ENCODE results near the gene ENO2. TPM values are rescaled to one million over a fixed set of nuclear protein-coding genes. Genes with fewer than 3 reads are reported as not detected.

ENO2 gene
- total RNA-seq, 1 experiment from 2014 or later: 138 TPM

- ChIA-PET POLR2A (ENCODE audit: low non-redundant PET) (no interaction called here), CTCF (no interaction called here)
- peaks cover 39% of the 10 kb centered on the region for H3K4me1 ChIP-seq (ENCODE audit: insufficient read depth, low read length, poor library complexity, severe bottlenecking)
- peak overlapping the region; percentile 90 for H3K27ac ChIP-seq (ENCODE audit: low read depth, low read length, poor library complexity, severe bottlenecking)
- DNase-seq (ENCODE audit: low spot score): no peak
- no peaks in the 10 kb centered on the region for H3K27me3 ChIP-seq (replicated peaks; ENCODE audit: insufficient read depth, low read depth, low read length, poor library complexity)
- H3K9me3 ChIP-seq (ENCODE audit: low read depth, low read length, poor library complexity, severe bottlenecking): no peaks in the 10 kb centered on the region
- BruUV-seq (replicated peaks): no TSS peak
- H3K4me3 ChIP-seq (ENCODE audit: low read depth, low read length, poor library complexity, severe bottlenecking): peak overlapping the region; percentile 99
- TF ChIP-seq EZH2 (IDR thresholded peaks at IDR 0.05; ENCODE audit: borderline replicate concordance, low read depth, low read length, poor library complexity, severe bottlenecking) (no peak), CTCF (conservative IDR thresholded peaks at IDR 0.05; ENCODE audit: low read depth, low read length) (no peak)
- intact Hi-C loops (cut with micrococcal nuclease; ENCODE audit: unreplicated experiment): no loop called here
- peaks cover 15% of the 10 kb centered on the region for H3K36me3 ChIP-seq (ENCODE audit: insufficient read depth, low read length, poor library complexity, severe bottlenecking)
Observed at GRCh38 chr12:6928703-6929407, 14.5 kb downstream of the ENO2 start.

- TF ChIP-seq CTCF (conservative IDR thresholded peaks at IDR 0.05; ENCODE audit: low read depth, low read length) (no peak), EZH2 (IDR thresholded peaks at IDR 0.05; ENCODE audit: borderline replicate concordance, low read depth, low read length, poor library complexity, severe bottlenecking) (no peak)
- intact Hi-C loops (cut with micrococcal nuclease; ENCODE audit: unreplicated experiment): no loop called here
- no peaks in the 10 kb centered on the region for H3K9me3 ChIP-seq (ENCODE audit: low read depth, low read length, poor library complexity, severe bottlenecking)
- no peak for DNase-seq (ENCODE audit: low spot score)
- ChIA-PET CTCF (no interaction called here), POLR2A (ENCODE audit: low non-redundant PET) (interaction anchor here (0.6 kb wide), 1 partner anchor 48 kb away, joined by 3 read pairs; no protein-coding TSS in a partner anchor)
- peak overlapping the region; percentile 90 for H3K27ac ChIP-seq (ENCODE audit: low read depth, low read length, poor library complexity, severe bottlenecking)
- H3K27me3 ChIP-seq (replicated peaks; ENCODE audit: insufficient read depth, low read depth, low read length, poor library complexity): no peaks in the 10 kb centered on the region
- peaks cover 33% of the 10 kb centered on the region for H3K4me1 ChIP-seq (ENCODE audit: insufficient read depth, low read length, poor library complexity, severe bottlenecking)
- BruUV-seq (replicated peaks): no TSS peak
- peaks cover 23% of the 10 kb centered on the region for H3K36me3 ChIP-seq (ENCODE audit: insufficient read depth, low read length, poor library complexity, severe bottlenecking)
- H3K4me3 ChIP-seq (ENCODE audit: low read depth, low read length, poor library complexity, severe bottlenecking): peak overlapping the region; percentile 99
Observed at GRCh38 chr12:6929466-6930452, 15.4 kb downstream of the ENO2 start.

GRCh38 chr12:6932766-6933165 lies 18.4 kb downstream of the ENO2 start:
- peak overlapping the region; percentile 37 for H3K27ac ChIP-seq (ENCODE audit: low read depth, low read length, poor library complexity, severe bottlenecking)
- no peak for DNase-seq (ENCODE audit: low spot score)
- intact Hi-C loops (cut with micrococcal nuclease; ENCODE audit: unreplicated experiment): no loop called here
- no peak for TF ChIP-seq EZH2 (IDR thresholded peaks at IDR 0.05; ENCODE audit: borderline replicate concordance, low read depth, low read length, poor library complexity, severe bottlenecking)
- no peak for TF ChIP-seq CTCF (conservative IDR thresholded peaks at IDR 0.05; ENCODE audit: low read depth, low read length)
- BruUV-seq (replicated peaks): no TSS peak
- H3K36me3 ChIP-seq (ENCODE audit: insufficient read depth, low read length, poor library complexity, severe bottlenecking): peaks cover 42% of the 10 kb centered on the region
- H3K27me3 ChIP-seq (replicated peaks; ENCODE audit: insufficient read depth, low read depth, low read length, poor library complexity): no peaks in the 10 kb centered on the region
- ChIA-PET CTCF (no interaction called here), POLR2A (ENCODE audit: low non-redundant PET) (no interaction called here)
- H3K4me3 ChIP-seq (ENCODE audit: low read depth, low read length, poor library complexity, severe bottlenecking): no peak overlapping the region
- no peaks in the 10 kb centered on the region for H3K9me3 ChIP-seq (ENCODE audit: low read depth, low read length, poor library complexity, severe bottlenecking)
- peaks cover 18% of the 10 kb centered on the region for H3K4me1 ChIP-seq (ENCODE audit: insufficient read depth, low read length, poor library complexity, severe bottlenecking)

Data from A673 (cell line).